Stimulated activated naive CD8-positive, alpha-beta T cell treated with anti-CD3 and anti-CD28 coated beads, Interleukin-15, Interleukin-2, amounts not matched to agents 100 U/mL and 50 U/mL, for 24 hours (primary cell): Measurements from ENCODE around the gene VMP1.
"Not testable (repeated sequence)": the region's sequence is repeated elsewhere in the genome, so short reads cannot be mapped to it uniquely, and the experiment has no call there.

Source experiments
- ATAC-seq: fragments of 150-1000 bp; cut with Tn5 transposase; one replicate; pipeline ENCODE4 v1.10.0; 2021
- DNase-seq: peaks from one replicate; pipeline ENCODE4 v3.0.0; 2021

Gene VMP1

GRCh38 chr17:59859444-59860025 lies 152.1 kb downstream of the VMP1 start:
- ATAC-seq (no peak), DNase-seq (no peak)

DNA sequence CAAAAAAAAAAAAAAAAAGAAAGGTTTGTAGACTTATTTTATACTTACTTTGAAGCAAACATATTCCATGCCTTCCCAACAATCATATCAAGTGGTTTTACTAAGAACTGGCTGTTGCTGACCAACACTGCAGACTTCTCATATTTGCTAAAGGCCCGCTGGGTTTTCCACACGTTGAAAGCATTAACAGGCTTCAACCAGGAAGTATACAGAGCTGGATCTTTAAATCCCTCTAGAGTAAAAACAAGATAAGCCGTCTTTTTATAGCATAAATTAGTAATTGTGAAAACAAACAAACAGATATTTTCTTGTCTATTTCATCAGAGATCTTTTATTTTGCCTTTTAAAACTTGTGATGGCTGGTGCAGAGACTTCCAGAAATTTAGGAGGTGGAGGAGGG lies 156.2 kb downstream of the VMP1 start:
- ATAC-seq (no peak), DNase-seq (no peak)

DNA sequence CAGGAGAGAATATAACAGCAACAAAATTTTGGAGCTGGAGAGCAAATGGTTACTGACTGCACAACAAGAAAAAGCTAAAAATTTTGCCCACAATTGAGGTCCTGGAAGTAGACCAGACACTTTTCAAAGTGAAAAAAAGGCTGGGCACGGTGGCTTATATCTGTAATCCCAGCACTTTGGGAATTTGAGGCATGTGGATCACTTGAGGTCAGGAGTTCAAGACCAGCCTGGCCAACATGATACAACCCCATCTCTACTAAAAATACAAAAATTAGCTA lies 162.4 kb downstream of the VMP1 start:
- no peak for DNase-seq
- no peak for ATAC-seq

DNA sequence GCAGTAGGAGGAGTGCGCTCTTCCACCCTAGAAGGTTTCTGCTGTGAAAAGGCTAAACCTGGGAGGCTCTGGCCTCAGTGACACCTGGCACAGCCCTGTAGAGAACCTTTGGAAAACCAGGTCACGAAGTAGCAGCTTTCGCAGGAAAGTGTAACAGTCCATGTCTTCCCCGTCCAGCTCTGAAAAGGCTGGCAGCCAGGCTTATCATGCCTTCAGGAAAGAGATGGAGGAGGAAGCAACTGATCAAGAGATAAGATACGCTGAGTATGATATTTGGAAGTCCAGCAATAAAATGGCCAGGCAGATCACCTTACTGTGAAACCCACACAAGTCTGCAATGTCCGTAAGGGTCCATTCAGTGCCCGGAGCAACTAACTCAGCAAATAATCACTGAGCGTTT lies 163.0 kb downstream of the VMP1 start:
- ATAC-seq, result no peak
- no peak for DNase-seq

DNA sequence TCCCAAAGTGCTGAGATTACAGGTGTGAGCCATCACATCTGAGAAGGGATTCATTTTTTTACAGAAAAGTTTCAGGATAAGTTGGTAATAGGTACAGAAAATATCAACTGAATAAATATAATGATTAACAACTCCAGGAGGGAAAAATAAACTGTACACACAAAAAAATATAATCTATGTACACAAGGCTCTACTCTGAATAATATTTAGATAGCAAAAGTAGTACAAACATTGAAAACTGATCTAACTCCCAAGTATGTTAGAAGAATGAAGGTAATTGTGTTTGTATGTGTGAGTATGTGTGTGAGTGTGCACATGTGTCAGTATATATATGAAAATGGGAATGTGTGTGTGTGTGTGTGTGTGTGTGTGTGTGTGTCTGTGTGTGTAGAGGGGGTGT lies 164.9 kb downstream of the VMP1 start:
- ATAC-seq (no peak), DNase-seq (no peak)

GRCh38 chr17:59873414-59873813 lies 166.0 kb downstream of the VMP1 start:
- DNase-seq, ATAC-seq: not testable (repeated sequence)

DNA sequence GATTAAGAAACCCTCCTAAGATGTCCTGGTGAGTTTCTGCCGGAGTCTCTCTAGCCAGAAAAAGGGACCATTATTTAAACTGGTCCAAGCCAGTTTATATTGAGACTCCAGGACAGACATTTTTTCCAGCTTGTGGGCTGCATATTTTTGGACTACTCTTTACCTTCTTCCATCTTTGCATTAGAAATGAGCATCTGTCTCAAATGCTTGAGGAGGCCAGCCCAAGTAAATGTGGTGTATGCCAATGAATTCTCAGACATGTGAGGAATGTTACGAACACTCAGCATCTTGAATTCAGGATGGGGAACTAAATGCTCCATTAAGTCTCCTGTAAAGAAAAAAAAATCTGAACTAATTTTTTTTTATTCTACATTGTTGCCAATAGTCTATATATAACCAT lies 166.9 kb downstream of the VMP1 start:
- no peak for DNase-seq
- ATAC-seq, result no peak

DNA sequence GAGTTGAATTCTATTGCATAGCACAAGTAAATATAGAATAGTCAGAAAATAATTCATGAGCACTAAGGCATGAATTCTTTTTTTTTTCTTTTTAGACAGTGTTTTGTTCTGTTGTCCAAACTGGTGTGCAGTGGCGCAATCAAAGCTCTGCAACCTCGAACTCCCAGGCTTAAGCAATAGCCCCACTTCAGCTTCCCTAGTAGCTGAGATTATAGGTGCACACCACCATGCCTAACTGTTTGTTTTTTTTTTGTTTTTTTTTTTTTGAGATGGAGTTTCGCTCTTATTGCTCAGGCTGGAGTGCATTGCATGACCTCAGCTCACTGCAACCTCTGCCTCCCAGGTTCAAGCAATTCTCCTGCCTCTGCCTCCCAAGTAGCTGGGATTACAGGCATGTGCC lies 168.7 kb downstream of the VMP1 start:
- DNase-seq (no peak), ATAC-seq (no peak)

DNA sequence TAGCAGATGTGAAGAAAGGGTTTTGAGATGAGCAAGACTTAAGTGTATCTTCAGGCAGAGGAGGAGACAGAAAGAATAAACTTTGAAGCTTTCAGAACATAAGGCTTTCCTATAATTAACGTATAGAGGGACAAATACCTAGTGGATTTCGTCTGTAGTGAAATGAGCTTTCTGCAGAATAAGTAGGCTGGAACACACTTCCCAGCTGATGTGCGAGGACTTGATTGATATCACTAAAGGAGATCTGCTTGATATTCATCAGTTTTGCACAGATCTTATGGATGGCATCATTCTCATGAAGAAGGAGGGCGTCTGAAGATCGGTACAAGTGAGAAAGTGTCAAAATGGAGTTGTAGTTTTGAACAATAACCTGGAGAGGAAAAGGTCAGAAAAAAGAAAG lies 170.5 kb downstream of the VMP1 start:
- DNase-seq, result no peak
- ATAC-seq, result no peak

DNA sequence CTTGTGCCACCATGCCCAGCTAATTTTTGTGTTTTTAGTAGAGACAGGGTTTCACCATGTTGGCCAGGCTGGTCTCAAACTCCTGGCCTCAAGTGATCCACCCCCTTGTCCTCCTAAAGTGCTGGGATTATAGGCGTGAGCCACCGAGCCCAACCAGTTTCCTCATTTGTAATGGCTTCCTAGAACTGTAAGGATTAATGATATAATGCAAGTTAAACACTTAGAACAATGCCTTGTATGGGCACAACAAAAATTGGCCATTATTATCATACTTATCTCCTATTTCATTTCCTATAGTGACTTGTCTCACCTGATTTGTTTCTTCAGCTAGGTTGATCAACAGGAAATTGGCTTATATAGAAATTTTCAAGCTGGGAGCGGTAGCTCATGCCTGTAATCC lies 171.2 kb downstream of the VMP1 start:
- DNase-seq (no peak), ATAC-seq (no peak)

GRCh38 chr17:59884861-59885260 lies 177.4 kb downstream of the VMP1 start:
- ATAC-seq (no peak), DNase-seq (no peak)

DNA sequence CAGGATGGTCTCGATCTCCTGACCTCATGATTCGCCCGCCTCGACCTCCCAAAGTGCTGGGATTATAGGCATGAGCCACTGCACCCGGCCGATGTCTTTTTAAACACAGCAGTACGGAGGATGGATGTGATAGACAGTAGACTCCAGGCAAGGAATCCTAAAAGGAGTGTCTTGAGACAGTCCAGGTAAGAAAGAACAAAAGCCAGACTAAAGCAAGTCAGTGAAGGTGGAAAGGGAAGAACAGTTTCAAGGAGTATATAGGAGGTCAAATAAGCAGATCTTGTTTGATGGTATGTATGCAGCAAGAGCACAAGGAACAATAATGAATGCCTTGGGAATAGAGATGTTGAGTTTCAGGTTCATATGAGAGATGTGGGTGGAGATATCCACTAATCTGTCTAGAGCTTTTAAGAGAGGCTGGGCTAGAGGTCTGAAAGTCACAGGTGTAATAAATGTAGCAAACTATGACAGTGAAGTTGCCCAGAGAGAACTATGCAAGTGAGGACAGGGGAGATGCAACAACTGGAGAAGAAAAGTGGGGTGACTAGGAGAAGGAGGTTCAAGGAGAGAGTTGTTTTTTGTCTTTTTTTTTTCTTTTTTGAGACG lies 180.8 kb downstream of the VMP1 start:
- no peak for ATAC-seq
- DNase-seq, result no peak

- DNase-seq, result no peak
- ATAC-seq, result peak; percentile 13
These were observed 183.3 kb downstream of the VMP1 start for GRCh38 chr17:59890720-59891119.
